ENCODE data around the gene RAB42.
A peak's percentile ranks its signal among the peaks of the same experiment; 100 is the strongest.
"Not testable (repeated sequence)": the region's sequence is repeated elsewhere in the genome, so short reads cannot be mapped to it uniquely, and the experiment has no call there.

The RAB42 gene

GRCh38 chr1:28586585-28587391 is 5.3 kb upstream of the RAB42 start:
- not testable (repeated sequence) for DNase-seq

- DNase-seq: no peak
Observed at GRCh38 chr1:28592321-28593071, 431 bp downstream of the RAB42 start.

GRCh38 chr1:28593988-28594356 is 1.9 kb downstream of the RAB42 start:
- not testable (repeated sequence) for DNase-seq

GRCh38 chr1:28594686-28595411 is 2.8 kb downstream of the RAB42 start:
- DNase-seq: not testable (repeated sequence)

- DNase-seq: no peak
Observed at GRCh38 chr1:28595412-28596191, 3.5 kb downstream of the RAB42 start.

GRCh38 chr1:28596276-28596675 is 4.2 kb downstream of the RAB42 start:
- DNase-seq: not testable (repeated sequence)

GRCh38 chr1:28601696-28602095 is 9.6 kb downstream of the RAB42 start:
- DNase-seq: no peak

- peak in 1 of 2 experiments; percentile 27 for DNase-seq
Observed at GRCh38 chr1:28602536-28603439, 10.7 kb downstream of the RAB42 start.

GRCh38 chr1:28604411-28604810 is 12.3 kb downstream of the RAB42 start:
- no peak for DNase-seq

GRCh38 chr1:28604962-28605361 is 12.9 kb downstream of the RAB42 start:
- DNase-seq: no peak

GRCh38 chr1:28606771-28607170 is 14.7 kb downstream of the RAB42 start:
- DNase-seq: no peak

GRCh38 chr1:28613175-28613574 is 21.1 kb downstream of the RAB42 start:
- DNase-seq: no peak

GRCh38 chr1:28631713-28632112 is 39.6 kb downstream of the RAB42 start:
- DNase-seq: no peak

- DNase-seq: no peak
Observed at GRCh38 chr1:28632560-28632959, 40.5 kb downstream of the RAB42 start.

- peak; percentile 23 to 27 for DNase-seq
Observed at GRCh38 chr1:28640766-28641165, 48.7 kb downstream of the RAB42 start.

- DNase-seq: no peak
Observed at GRCh38 chr1:28642056-28642846, 50.2 kb downstream of the RAB42 start.

- DNase-seq: peak; percentile 87 to 88
Observed at GRCh38 chr1:28642847-28643635, 51.0 kb downstream of the RAB42 start, which contains the start of gene TAF12. TAF12 (minus strand) TSS chr1:28643067; CDS start chr1:28622081, 20,986 bp downstream.

- no peak for DNase-seq
Observed at GRCh38 chr1:28644494-28644893, 52.4 kb downstream of the RAB42 start.

Measured in activated CD4-positive, alpha-beta T cell treated with anti-CD3 and anti-CD28 coated beads, Interleukin-2, amount 50 U/mL, for 4 hours (primary cell).